ENCODE data around the gene DAPK1. TPM values are rescaled to one million over a fixed set of nuclear protein-coding genes. Genes with fewer than 3 reads are reported as not detected.

DAPK1 gene
- total and polyA plus RNA-seq, 10 of the 15 experiments (the other 5 are each of a cell fraction or from before 2014, with no cell fraction given) = 8.2 to 94.7 (median 51.6) TPM

DNA sequence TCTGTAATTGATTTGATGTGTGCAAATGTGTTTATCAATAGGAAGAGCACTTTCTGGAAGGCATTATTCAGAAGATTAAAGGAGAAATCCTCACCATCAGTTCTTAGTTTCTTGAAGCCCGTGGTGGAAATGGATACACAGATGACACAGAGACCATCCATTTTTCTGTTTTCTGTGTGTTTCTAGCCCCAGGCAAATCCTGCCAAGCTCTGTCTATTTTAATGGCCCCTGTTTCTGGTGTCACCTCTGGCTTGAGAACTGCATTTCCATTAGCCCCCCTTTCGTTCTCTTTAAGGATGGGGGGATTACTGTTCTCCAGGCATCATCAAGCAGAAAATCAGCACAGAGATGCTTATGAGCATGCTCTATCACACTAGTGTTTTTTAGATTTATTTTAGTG, 37.3 kb downstream of the DAPK1 start:
- BruUV-seq (replicated peaks) = no TSS peak
- no peaks in the 10 kb centered on the region for H4K20me1 ChIP-seq (ENCODE audit: control insufficient read depth, insufficient read depth)
- no peak for ATAC-seq
- ChIA-PET SMC1A (ENCODE audit: uncharacterized antibody, unreplicated experiment) (interaction anchor here (0.6 to 3.3 kb wide), 7 partner anchors 18 to 197 kb away, joined by 3 to 31 read pairs (median 12); partner anchors contain the start of gene DAPK1), RAD21 (ENCODE audit: unreplicated experiment) (interaction anchor here (0.7 to 3.0 kb wide), 5 partner anchors 32 to 161 kb away, joined by 4 to 25 read pairs (median 7); no protein-coding TSS in a partner anchor), POLR2A (interaction anchor here (2.2 kb wide), 1 partner anchor 24 kb away, joined by 19 read pairs; no protein-coding TSS in a partner anchor), CTCF (interaction anchor here (0.8 to 1.9 kb wide), 4 partner anchors 12 to 34 kb away, joined by 3 to 10 read pairs (median 4); no protein-coding TSS in a partner anchor)
- in situ Hi-C loops (cut with MboI) = no loop called here
- no peak for TF ChIP-seq POU2F2 (IDR thresholded peaks at IDR 0.05; ENCODE audit: borderline replicate concordance, low read depth, low read length)
- no peak for TF ChIP-seq TARDBP (IDR thresholded peaks at IDR 0.05; ENCODE audit: borderline replicate concordance)
- H3K36me3 ChIP-seq (ENCODE audit: control insufficient read depth in 2 of 2, insufficient read depth in 2 of 2, low read length in 1 of 2) = 0 out of 4 replicates have a peak, but pooled peaks cover 0 to 6% of the 10 kb centered on the region in 2 experiments
- intact Hi-C loops (cut with micrococcal nuclease; ENCODE audit: unreplicated experiment) = no loop called here
- no peaks in the 10 kb centered on the region for H3K27me3 ChIP-seq (replicated peaks in 1 of 2; ENCODE audit: control insufficient read depth in 2 of 2, insufficient read depth in 2 of 2, low read length in 1 of 2)
- peaks cover 15% of the 10 kb centered on the region for H3K79me2 ChIP-seq (ENCODE audit: control insufficient read depth, insufficient read depth, low read length)
- FAIRE-seq = no peak
- no peak for DNase-seq (ENCODE audit: low read depth, low spot score)
- H2AFZ ChIP-seq (ENCODE audit: control insufficient read depth, low read depth, low read length) = no peak overlapping the region
- peaks cover 18% of the 10 kb centered on the region; the same call in 1 of the 2 replicates for H3K4me1 ChIP-seq (ENCODE audit: control insufficient read depth, insufficient read depth, low read length)
- H3K4me3 ChIP-seq = no peak overlapping the region
- no peaks in the 10 kb centered on the region for H3K9me3 ChIP-seq (replicated peaks; ENCODE audit: control insufficient read depth, insufficient read depth, low read length)
- H3K27ac ChIP-seq (ENCODE audit: control insufficient read depth, insufficient read depth) = peak overlapping the region; percentile 91
- no peak overlapping the region for H3K4me2 ChIP-seq (ENCODE audit: control insufficient read depth, insufficient read depth)
- H3K9ac ChIP-seq (ENCODE audit: control insufficient read depth, insufficient read depth, low read length) = no peak overlapping the region
- 26% methylated on average over 2 of the region's 2 CpGs for WGBS (ENCODE audit: insufficient coverage, insufficient replicate concordance, low lambda C conversion rate, missing lambda C conversion rate)

DNA sequence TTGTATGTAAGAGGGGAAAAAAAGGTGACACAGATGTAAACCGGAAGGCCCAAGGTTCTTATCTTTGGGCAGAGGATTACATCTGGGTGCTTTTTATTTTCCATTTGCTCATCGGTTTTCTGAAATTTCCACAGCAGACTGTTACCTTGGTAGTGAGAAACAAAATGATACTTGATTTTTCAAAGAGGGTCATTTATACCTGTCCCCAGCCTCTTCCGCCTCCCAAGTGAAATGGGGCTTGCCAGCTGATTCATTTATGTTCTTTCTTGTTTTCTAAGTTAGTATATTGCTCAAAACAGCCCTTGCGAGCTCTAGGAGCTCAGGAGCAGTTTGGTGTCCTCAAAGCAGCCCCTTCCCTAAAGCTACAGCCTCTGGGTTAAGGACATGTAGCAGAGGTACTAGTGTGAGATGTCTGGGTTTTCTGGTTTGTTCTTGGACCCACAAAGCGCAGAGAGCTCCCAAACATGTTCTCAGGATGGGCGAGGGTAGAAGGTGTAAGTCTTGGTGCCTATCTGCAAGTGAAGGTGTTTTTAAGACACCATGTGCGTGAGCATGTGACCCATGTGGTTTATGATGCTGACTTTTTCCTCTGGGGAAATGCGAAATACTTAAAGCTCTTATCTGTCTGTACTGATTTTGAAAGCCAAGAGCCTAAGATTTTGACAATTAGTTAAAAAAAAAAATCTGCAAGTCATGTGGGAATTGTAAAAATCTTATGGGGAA, 38.3 kb downstream of the DAPK1 start:
- H3K79me2 ChIP-seq (ENCODE audit: control insufficient read depth, insufficient read depth, low read length) = peaks cover 15% of the 10 kb centered on the region
- no peak overlapping the region for H3K4me3 ChIP-seq
- ATAC-seq (peak; percentile 90), FAIRE-seq (peak; percentile 97), DNase-seq (ENCODE audit: low read depth, low spot score) (peak; percentile 80)
- peak overlapping the region; percentile 62 for H2AFZ ChIP-seq (ENCODE audit: control insufficient read depth, low read depth, low read length)
- in situ Hi-C loops (cut with MboI) (no loop called here), intact Hi-C loops (cut with micrococcal nuclease; ENCODE audit: unreplicated experiment) (loop anchor here (1.0 to 2.0 kb wide), 2 partner anchors 24 to 71 kb away; no protein-coding TSS in a partner anchor)
- no peaks in the 10 kb centered on the region for H3K9me3 ChIP-seq (replicated peaks; ENCODE audit: control insufficient read depth, insufficient read depth, low read length)
- ChIA-PET POLR2A (interaction anchor here (0.7 to 2.2 kb wide), 10 partner anchors 21 to 72 kb away, joined by 3 to 19 read pairs (median 5); partner anchors contain the start of gene DAPK1), RAD21 (ENCODE audit: unreplicated experiment) (interaction anchor here (0.9 to 4.3 kb wide), 18 partner anchors 9 to 162 kb away, joined by 3 to 63 read pairs (median 8); partner anchors contain the start of gene DAPK1), CTCF (interaction anchor here (0.6 to 1.9 kb wide), 11 partner anchors 22 to 73 kb away, joined by 3 to 10 read pairs (median 4); partner anchors contain the start of gene DAPK1), SMC1A (ENCODE audit: uncharacterized antibody, unreplicated experiment) (interaction anchor here (0.7 to 4.3 kb wide), 28 partner anchors 9 to 198 kb away, joined by 3 to 62 read pairs (median 6); partner anchors contain the start of gene DAPK1)
- H3K9ac ChIP-seq (ENCODE audit: control insufficient read depth, insufficient read depth, low read length) = peak overlapping the region; percentile 58
- H3K36me3 ChIP-seq (ENCODE audit: control insufficient read depth in 2 of 2, insufficient read depth in 2 of 2, low read length in 1 of 2) = peaks cover 0 to 6% of the 10 kb centered on the region in 2 experiments; a peak in 1 of 4 replicates
- H3K4me1 ChIP-seq (ENCODE audit: control insufficient read depth, insufficient read depth, low read length) = peaks cover 17% of the 10 kb centered on the region; the same call in 1 of the 2 replicates
- H3K4me2 ChIP-seq (ENCODE audit: control insufficient read depth, insufficient read depth) = peak overlapping the region; percentile 58
- 2% methylated on average over 8 of the region's 8 CpGs for WGBS (ENCODE audit: insufficient coverage, insufficient replicate concordance, low lambda C conversion rate, missing lambda C conversion rate)
- no peaks in the 10 kb centered on the region for H4K20me1 ChIP-seq (ENCODE audit: control insufficient read depth, insufficient read depth)
- H3K27ac ChIP-seq (ENCODE audit: control insufficient read depth, insufficient read depth) = peak overlapping the region; percentile 91
- no TSS peak for BruUV-seq (replicated peaks)
- no peaks in the 10 kb centered on the region for H3K27me3 ChIP-seq (replicated peaks in 1 of 2; ENCODE audit: control insufficient read depth in 2 of 2, insufficient read depth in 2 of 2, low read length in 1 of 2)
- TF ChIP-seq IKZF1 (conservative IDR thresholded peaks at IDR 0.05) (peak; percentile 71), SRF (IDR thresholded peaks at IDR 0.05; ENCODE audit: low read depth in 2 of 2, low read length in 2 of 2) (peak; percentile 57 to 85; a peak in 3 of 4 replicates), ZNF207 (IDR thresholded peaks at IDR 0.05; ENCODE audit: borderline replicate concordance) (0 out of 2 replicates have a peak, but pooled peaks have one; percentile 55), POLR2A (IDR thresholded peaks at IDR 0.05; ENCODE audit: low read depth, low read length) (peak; percentile 64; the same call in 1 of the 2 replicates), BCL11A (IDR thresholded peaks at IDR 0.05; ENCODE audit: low read depth, low read length) (0 out of 2 replicates have a peak, but pooled peaks have one; percentile 44), MXI1 (IDR thresholded peaks at IDR 0.05; ENCODE audit: low read depth, low read length) (no peak; the same call in 1 of the 2 replicates), IKZF2 (IDR thresholded peaks at IDR 0.05) (peak; percentile 77 to 86), STAT1 (conservative IDR thresholded peaks at IDR 0.05) (no peak), MTA3 (IDR thresholded peaks at IDR 0.05; ENCODE audit: borderline replicate concordance, low read length) (peak; percentile 83; the same call in 1 of the 2 replicates), PAX5 (IDR thresholded peaks at IDR 0.05; ENCODE audit: borderline replicate concordance, low read depth, low read length) (0 out of 2 replicates have a peak, but pooled peaks have one; percentile 33), TCF12 (IDR thresholded peaks at IDR 0.05; ENCODE audit: low read depth, low read length) (0 out of 2 replicates have a peak, but pooled peaks have one; percentile 2)
- TF ChIP-seq, protein P1, sequence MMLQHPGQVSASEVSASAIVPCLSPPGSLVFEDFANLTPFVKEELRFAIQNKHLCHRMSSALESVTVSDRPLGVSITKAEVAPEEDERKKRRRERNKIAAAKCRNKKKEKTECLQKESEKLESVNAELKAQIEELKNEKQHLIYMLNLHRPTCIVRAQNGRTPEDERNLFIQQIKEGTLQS (IDR thresholded peaks at IDR 0.05; ENCODE audit: borderline replicate concordance, extremely low read depth, low read depth, low read length) = peak; percentile 61; the same call in 1 of the 2 replicates
